Measurements from ENCODE around the gene MMP11.
"Not testable (repeated sequence)": the region's sequence is repeated elsewhere in the genome, so short reads cannot be mapped to it uniquely, and the experiment has no call there.

MMP11 gene

DNA sequence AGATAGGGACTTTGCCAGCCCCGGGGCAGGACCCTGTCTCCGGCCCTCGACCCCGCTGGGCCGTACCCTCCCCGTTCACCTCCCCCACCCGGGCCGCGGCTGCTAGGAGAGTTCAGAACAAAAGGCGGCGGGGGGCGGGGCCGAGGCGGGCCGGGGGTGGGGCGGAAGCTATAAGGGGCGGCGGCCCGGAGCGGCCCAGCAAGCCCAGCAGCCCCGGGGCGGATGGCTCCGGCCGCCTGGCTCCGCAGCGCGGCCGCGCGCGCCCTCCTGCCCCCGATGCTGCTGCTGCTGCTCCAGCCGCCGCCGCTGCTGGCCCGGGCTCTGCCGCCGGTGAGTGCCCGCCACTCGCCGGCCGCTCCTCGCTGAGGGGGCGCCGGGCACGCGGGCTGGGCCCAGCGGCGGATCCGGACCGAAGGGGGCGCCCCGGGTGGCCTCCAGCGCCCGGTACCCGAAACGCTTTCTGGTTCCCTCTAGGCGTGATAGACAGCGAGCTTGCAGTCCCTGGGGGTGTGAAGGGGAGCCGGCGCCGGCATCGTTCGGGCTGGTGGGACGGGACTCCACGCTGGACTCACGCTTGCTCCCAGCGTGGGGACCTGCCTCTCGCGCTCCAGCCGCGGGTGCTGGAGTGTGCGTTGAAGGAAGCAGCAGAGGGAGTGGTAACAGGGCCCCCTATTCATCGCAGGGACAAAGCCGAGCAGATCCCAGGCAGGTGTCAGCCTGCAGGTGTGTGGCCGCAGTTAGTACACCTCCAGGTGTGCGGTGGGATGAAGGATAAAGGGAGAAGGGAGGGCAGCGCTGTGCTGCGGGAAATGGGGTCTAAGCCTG is at the start of gene MMP11:
Gene MMP11 (plus strand): TSS at position 201 of the 825 bp plus-strand sequence. CDS start 22 bp downstream, at position 223.
- peak; percentile 71 for DNase-seq (ENCODE audit: low spot score)

- DNase-seq (ENCODE audit: low spot score), result not testable (repeated sequence)
These were observed 44.5 kb upstream of the MMP11 start for GRCh38 chr22:23728108-23728507.

GRCh38 chr22:23737696-23738095 is 35.0 kb upstream of the MMP11 start:
- no peak for DNase-seq (ENCODE audit: low spot score)

GRCh38 chr22:23742505-23743264 is 30.0 kb upstream of the MMP11 start:
- DNase-seq (ENCODE audit: low spot score), result no peak

- DNase-seq (ENCODE audit: low spot score), result no peak
These were observed 29.3 kb upstream of the MMP11 start for GRCh38 chr22:23743303-23743705.

- no peak for DNase-seq (ENCODE audit: low spot score)
These were observed 28.6 kb upstream of the MMP11 start for GRCh38 chr22:23744001-23744400.

GRCh38 chr22:23744485-23744884 is 28.2 kb upstream of the MMP11 start:
- DNase-seq (ENCODE audit: low spot score), result no peak

- DNase-seq (ENCODE audit: low spot score), result no peak
These were observed 26.9 kb upstream of the MMP11 start for GRCh38 chr22:23745791-23746190.

- DNase-seq (ENCODE audit: low spot score), result no peak
These were observed 22.8 kb upstream of the MMP11 start for GRCh38 chr22:23749841-23750301.

DNA sequence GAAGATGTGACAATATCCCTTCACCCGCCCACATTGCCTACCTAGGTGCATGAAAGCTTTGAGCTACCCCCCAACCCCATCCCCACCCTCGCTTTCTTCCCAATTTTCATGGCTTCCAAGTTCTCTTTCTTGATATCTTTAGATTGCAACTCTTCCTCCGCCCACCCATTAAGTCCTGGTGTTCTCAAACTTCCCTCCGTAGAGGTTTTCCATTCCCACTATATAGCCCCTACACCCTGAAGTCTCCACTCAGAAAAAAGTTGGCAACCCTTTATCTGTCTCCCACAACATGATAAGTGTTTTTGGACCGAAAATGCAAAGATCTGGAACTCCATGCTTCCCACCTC is 22.3 kb upstream of the MMP11 start:
- DNase-seq (ENCODE audit: low spot score), result no peak

DNA sequence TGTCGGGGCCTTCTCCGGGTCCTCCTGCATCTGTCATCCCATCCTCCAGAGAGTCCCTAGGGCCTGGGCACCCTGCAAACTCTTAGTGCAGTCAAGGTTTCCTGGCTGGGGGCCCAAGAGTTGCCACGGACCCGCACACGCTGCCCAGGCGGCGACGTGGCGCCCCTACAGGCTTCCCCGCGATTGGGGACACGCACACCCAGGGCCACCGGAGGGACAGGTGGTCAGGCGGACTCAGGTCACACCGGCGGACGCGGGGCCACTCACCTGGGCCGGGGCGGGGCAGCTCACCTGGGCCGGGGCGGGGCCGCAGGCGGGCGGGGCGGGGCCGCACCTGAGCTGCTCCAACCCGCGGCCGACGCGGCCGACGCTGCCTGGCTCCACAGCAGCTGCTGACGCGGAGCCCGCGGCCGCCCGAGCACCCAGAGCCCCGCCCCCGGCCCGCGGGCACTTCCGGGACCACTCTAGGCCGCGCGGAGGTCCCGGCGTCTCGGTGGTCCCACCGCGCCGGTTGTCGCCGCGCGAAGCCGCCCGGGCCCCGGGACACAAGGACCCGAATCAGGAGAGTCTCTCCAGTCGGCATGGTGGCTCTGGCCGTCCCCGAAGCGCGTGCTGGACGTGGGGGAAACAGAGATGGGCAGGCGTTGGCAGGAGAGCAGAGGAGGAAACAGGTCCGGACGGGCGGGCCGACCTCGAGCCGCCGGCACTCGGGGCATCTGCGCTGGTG is 21.8 kb upstream of the MMP11 start, which contains the start of gene ZNF70:
Gene ZNF70 (minus strand): TSS at position 399 of the 727 bp plus-strand sequence. CDS start 5,972 bp downstream, outside the sequence.
- DNase-seq (ENCODE audit: low spot score), result peak; percentile 89

GRCh38 chr22:23751441-23751996 is 21.1 kb upstream of the MMP11 start:
- DNase-seq (ENCODE audit: low spot score), result peak; percentile 29

- DNase-seq (ENCODE audit: low spot score), result no peak
These were observed 20.5 kb upstream of the MMP11 start for GRCh38 chr22:23752090-23752691.

DNA sequence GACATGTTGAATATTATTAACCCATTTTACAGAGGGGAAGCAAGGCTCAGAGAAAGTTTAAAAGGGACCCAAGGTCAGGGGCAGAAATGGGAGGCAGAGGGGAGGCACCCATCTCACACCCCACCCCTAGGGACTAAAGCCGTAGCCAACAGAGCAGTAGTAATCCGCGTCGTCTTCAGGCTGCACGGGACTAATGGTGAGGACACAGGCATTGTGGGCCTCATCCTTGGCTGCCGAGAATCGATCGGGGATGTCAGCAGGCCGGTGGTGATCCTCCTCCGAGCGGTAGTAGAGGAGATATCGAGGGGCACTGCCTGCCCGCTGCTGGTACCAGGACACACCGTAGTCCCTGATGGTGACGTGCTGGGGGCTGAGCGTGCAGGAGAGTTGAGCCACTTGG is 19.9 kb upstream of the MMP11 start:
- DNase-seq (ENCODE audit: low spot score), result no peak

DNA sequence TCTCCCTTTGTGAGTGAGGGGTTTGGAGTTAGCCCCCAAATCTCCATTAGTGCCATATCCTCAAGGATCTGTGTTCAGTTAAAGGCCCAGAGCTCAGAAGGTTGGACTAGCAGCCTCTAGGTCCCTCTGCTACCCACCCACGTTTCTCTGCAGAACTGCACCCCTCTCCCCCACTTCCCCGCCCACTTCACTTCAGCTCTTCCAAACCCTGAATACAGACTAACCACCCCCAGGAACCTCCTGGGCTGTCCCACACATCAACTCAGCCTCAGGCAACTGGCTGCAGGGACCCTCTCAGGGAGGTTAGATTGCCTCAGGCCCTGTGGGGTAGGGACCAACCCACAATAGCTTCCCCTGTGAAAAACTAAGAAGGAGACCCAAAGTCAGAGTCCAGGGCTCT is 19.3 kb upstream of the MMP11 start:
- DNase-seq (ENCODE audit: low spot score), result no peak

- DNase-seq (ENCODE audit: low spot score), result no peak
These were observed 18.3 kb upstream of the MMP11 start, which contains the start of gene VPREB3 for GRCh38 chr22:23754220-23754919. Gene VPREB3, minus strand, starts transcription at chr22:23754425. Its CDS starts 62 bp downstream, at chr22:23754363.

DNA sequence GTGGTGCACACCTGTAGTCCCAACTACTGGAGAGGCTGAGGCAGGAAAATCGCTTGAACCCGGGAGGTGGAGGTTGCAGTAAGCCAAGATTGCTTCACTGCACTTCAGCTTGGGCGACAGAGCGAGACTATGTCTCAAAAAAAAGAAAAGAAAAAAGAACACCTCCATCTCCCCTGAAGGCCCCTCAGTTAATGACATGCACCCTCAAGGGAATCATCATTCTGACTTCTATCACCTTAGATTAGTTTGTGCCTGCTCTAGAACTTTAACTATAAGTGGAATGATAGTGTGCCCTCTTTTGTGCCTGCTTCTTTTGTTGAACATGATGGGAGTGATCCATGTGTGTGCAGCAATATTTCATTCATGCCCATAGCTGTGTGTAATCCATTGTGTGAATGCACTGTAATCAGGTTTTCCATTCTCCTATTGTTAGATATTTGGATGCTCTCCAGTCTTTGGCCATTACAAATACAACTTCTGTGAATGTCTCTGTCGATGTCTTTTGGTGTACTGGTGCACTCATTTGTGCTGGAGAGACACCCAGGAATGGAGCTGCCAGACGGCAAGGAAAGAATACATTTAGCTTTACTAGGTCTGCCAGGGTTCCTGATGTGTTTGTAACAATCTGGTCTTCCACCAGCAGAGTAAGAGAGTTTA is 17.5 kb upstream of the MMP11 start:
- DNase-seq (ENCODE audit: low spot score), result no peak

- no peak for DNase-seq (ENCODE audit: low spot score)
These were observed 16.9 kb upstream of the MMP11 start for GRCh38 chr22:23755711-23756110.

DNA sequence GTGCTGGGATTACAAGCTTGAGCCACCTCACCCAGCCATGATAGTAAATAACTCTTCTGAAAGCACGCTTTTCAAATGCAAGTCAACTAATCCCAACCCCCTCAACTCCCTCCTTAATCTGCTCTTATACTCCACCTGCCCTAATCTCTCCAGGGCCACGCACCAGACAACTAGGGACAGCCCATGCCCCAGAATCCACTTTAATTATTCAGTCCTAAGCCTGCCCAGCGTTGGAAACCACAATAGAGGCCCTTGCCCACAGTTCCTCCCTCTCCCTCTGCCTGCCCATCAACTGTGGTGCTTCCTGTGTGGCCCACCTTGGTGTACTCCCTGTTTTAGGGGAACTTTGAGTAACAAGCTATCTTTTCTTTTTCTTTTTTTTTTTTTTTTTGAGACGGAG is 15.8 kb upstream of the MMP11 start:
- DNase-seq (ENCODE audit: low spot score), result no peak

DNA sequence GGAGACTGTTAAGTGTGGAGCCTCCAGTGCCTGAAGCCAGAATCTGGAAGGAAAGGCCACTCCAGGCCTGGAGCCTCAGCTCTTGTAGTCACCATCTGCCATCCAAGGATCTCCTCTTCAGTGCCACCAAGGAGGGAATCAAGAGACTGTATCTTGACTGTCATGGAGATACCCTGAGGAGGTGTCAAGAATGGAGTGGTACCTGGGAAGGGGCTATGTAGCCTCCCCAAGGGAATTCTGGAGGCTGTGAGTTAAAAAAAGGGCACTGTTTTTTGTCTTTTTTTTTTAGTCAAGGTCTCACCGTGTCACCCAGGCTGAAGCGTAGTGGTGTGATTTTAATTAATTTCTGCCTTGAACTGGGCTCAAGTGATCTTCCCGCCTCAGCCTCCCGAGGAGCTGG is 13.1 kb upstream of the MMP11 start:
- DNase-seq (ENCODE audit: low spot score), result no peak

Measured in AG08395 (cell line).